Sigmoid colon (tissue), 7 donors: ENCODE data around the gene MISP3. TPM values are rescaled to one million over a fixed set of nuclear protein-coding genes. Genes with fewer than 3 reads are reported as not detected.

Experiments
- DNase-seq: peaks from one replicate; pipeline ENCODE4 v3.0.0-alpha.2; 2019
- H3K27ac ChIP-seq, 4 donors: fragments of 200-600 bp; sonication (generic); one replicate each; pipeline ENCODE4 v1.5.1; 2016 to 2019; ENCODE audit warnings: mild to moderate bottlenecking in 1 of 4
- H3K27me3 ChIP-seq, 3 donors: fragments of 200-600 bp; sonication (generic); one replicate each; pipeline ENCODE4 v1.5.1; 2019; ENCODE audit warnings: mild to moderate bottlenecking in 1 of 3
- H3K36me3 ChIP-seq, 4 donors: fragments of 200-600 bp; sonication (generic); one replicate each; pipeline ENCODE4 v1.5.1; 2016 to 2019
- H3K4me1 ChIP-seq, 4 donors: fragments of 200-600 bp; sonication (generic); one replicate each; pipeline ENCODE4 v1.5.1; 2017 to 2019
- H3K4me3 ChIP-seq, 4 donors: fragments of 200-600 bp; sonication (generic); one replicate each; pipeline ENCODE4 v1.5.1; 2017 to 2019; ENCODE audit warnings: mild to moderate bottlenecking in 2 of 4, moderate library complexity in 1 of 4
- H3K9me3 ChIP-seq, 4 donors: fragments of 200-600 bp in 3 of 4; sonication (generic) in 3 of 4; one replicate each; pipeline versions ENCODE4 v1.5.1 to v1.6.1; 2013 to 2019
- EP300 ChIP-seq, 4 donors: sonication (generic); formaldehyde crosslinking; IDR thresholded peaks; one replicate each; pipeline ENCODE4 v1.6.1; 2017; ENCODE audit warnings: antibody characterized with exemption in 4 of 4
- POLR2A ChIP-seq, 2 donors: fragments of 450-650 bp; IDR thresholded peaks; one replicate each; pipeline ENCODE4 v1.6.1; 2016; ENCODE audit warnings: antibody characterized with exemption in 2 of 2, mild to moderate bottlenecking in 2 of 2, moderate library complexity in 2 of 2
- POLR2AphosphoS5 ChIP-seq, 4 donors: sonication (generic); formaldehyde crosslinking; IDR thresholded peaks; one replicate each; pipeline ENCODE4 v1.6.1; 2017; ENCODE audit warnings: antibody characterized with exemption in 4 of 4
- WGBS, 2 donors: extraction: QIAGEN DNeasy Blood & Tissue Kit; methylation state at CpG; one replicate each; pipeline ENCODE4 v1.1.7; 2013; 5-methylcytosine and 5-hydroxymethylcytosine counted together
- intact Hi-C: fragments of 100-400 bp; cut with DNase I; formaldehyde crosslinking; loops from one replicate; pipeline ENCODE4 v1.15.1; 2023
- polyA plus RNA-seq, 3 donors: library from polyadenylated mRNA; stranded (reverse); fragments of 200-250 nt; gene quantifications; one replicate each; pipeline ENCODE4 v1.2.3, GENCODE V29; 2013
- total RNA-seq, 4 donors: library from RNA; depleted of rRNA; stranded (reverse); fragments of >200 nt; gene quantifications; one replicate each; pipeline ENCODE4 v1.1.0, GENCODE V29; 2016
- TF ChIP-seq, protein P1 (sequence below), 4 experiments: fragments of 450-650 bp in 3 of 4; fragments of 200-600 bp in 1 of 4; IDR thresholded peaks; one replicate each; pipeline ENCODE4 v1.5.1; 2016 to 2019; ENCODE audit warnings: antibody characterized with exemption in 4 of 4, mild to moderate bottlenecking in 3 of 4, moderate library complexity in 2 of 4
- donor health status: healthy with polysubstance abuse.
- donor health status: Bipolar disorder and iron deficiency.
- donor health status: healthy.

MISP3 gene
- total and polyA plus RNA-seq, 7 donors: 1.4 to 26.4 (median 3.8) TPM

DNA sequence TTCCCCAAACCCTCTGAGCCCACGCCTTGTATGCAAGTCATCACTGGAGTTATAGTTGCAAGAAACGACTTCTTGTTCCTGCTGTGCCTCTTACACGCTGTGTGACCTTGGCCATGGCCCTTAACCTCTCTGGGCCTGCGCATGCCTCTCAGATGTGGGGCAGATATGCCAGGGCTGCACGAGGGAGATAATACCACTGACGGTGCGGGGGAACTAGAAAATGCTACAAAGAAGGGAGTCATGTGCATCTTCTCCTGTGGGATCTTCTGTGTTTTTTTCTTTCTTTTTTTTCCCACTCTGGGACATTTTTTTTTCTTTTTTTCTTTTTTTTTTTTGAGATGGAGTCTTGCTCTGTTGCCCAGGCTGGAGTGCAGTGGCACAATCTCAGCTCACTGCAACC lies 22.3 kb downstream of the MISP3 start:
- TF ChIP-seq POLR2A (IDR thresholded peaks at IDR 0.05) (no peak), POLR2AphosphoS5 (IDR thresholded peaks at IDR 0.05) (peak in 1 of 4 donors; percentile 4)
- TF ChIP-seq, protein P1, sequence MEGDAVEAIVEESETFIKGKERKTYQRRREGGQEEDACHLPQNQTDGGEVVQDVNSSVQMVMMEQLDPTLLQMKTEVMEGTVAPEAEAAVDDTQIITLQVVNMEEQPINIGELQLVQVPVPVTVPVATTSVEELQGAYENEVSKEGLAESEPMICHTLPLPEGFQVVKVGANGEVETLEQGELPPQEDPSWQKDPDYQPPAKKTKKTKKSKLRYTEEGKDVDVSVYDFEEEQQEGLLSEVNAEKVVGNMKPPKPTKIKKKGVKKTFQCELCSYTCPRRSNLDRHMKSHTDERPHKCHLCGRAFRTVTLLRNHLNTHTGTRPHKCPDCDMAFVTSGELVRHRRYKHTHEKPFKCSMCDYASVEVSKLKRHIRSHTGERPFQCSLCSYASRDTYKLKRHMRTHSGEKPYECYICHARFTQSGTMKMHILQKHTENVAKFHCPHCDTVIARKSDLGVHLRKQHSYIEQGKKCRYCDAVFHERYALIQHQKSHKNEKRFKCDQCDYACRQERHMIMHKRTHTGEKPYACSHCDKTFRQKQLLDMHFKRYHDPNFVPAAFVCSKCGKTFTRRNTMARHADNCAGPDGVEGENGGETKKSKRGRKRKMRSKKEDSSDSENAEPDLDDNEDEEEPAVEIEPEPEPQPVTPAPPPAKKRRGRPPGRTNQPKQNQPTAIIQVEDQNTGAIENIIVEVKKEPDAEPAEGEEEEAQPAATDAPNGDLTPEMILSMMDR (IDR thresholded peaks at IDR 0.05): no peak
- peaks cover 2 to 41% (median 12%) of the 10 kb centered on the region in 4 donors for H3K36me3 ChIP-seq
- no peak overlapping the region for H3K27ac ChIP-seq
- H3K4me1 ChIP-seq: peaks cover 0 to 11% (median 8%) of the 10 kb centered on the region in 4 donors
- no peak for DNase-seq
- no peaks in the 10 kb centered on the region for H3K27me3 ChIP-seq
- H3K9me3 ChIP-seq: peaks cover 4 to 6% (median 5%) of the 10 kb centered on the region in 4 donors
- no peak overlapping the region for H3K4me3 ChIP-seq
- WGBS, 2 donors: 86 to 87% methylated on average over 7 of the region's 7 CpGs
- intact Hi-C loops: loop anchor here (1.0 kb wide), 1 partner anchor 20 kb away; no protein-coding TSS in a partner anchor

DNA sequence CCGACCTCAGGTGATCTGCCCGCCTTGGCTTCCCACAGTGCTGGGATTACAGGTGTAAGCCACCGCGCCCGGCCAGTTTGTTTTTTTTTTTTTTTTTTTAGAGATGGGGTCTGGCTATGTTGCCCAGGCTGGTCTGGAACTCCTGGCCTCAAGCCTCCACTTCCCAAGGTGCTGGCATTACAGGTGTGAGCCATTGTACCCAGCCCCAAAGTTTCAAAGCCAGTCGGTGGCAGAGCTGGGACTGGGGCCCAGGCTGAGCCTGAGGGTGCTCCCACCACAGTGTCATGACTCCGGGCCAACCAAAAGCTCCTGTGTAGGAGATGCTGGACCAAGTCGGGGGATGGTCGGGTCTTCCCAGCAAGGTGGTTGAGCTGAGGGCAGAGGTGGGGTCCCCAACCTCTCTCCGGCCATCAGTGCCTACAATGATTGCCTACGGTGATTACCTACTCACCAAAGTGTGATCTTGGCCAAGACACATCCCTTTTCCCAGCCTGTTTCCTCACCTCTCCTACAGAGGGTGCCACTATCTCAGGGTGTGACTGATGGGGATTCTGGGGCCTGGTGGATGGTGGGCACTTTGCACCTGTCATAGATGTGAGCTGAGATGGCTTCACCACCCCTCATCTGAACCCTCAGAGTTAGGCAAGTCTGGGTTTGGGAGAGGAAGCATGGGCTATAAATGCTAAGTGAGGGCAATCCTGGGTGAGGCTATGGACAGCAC lies 23.8 kb downstream of the MISP3 start:
- H3K4me3 ChIP-seq: no peak overlapping the region
- H3K4me1 ChIP-seq: peaks cover 0 to 9% (median 7%) of the 10 kb centered on the region in 4 donors
- whole genome bisulfite sequencing, 2 donors: 94 to 96% methylated on average over 11 of the region's 11 CpGs
- intact Hi-C loops: no loop called here
- no peaks in the 10 kb centered on the region for H3K27me3 ChIP-seq
- no peak overlapping the region for H3K27ac ChIP-seq
- TF ChIP-seq POLR2A (IDR thresholded peaks at IDR 0.05) (no peak), EP300 (IDR thresholded peaks at IDR 0.05) (no peak), POLR2AphosphoS5 (IDR thresholded peaks at IDR 0.05) (no peak)
- TF ChIP-seq, protein P1 (IDR thresholded peaks at IDR 0.05): no peak
- no peak for DNase-seq
- H3K9me3 ChIP-seq: peaks cover 4 to 6% (median 5%) of the 10 kb centered on the region in 4 donors
- H3K36me3 ChIP-seq: peaks cover 8 to 57% (median 25%) of the 10 kb centered on the region in 4 donors

DNA sequence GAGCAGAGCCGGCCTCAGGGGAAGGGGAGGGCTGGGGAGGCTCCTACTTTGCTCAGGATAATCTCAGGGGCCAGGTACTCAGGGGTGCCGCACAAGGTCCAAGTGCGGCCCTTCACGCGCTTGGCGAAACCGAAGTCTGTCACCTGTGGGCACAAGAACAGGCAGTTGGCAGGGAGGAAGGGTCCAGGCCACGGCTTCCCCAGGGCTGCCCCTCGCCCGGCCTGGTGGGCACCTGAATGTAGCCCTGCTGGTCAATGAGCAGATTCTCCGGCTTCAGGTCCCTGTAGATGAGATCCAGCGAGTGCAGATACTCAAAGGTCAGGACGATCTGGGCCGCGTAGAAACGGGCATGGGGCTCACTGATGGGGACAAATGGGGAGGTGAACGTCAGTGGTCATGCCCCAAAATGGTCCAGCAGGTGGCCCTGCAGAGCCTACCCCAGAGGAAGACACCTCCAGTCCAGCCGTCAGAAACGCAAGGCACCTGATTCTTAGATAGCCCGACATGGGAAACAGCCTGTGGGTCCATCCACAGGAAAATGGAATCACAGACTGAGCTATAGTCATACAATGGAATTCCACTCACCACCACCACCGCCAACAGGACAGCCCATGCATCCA lies 25.1 kb downstream of the MISP3 start:
- Histone ChIP-seq H3K9me3 (peaks cover 4 to 6% (median 5%) of the 10 kb centered on the region in 4 donors), H3K36me3 (peaks cover 17 to 69% (median 34%) of the 10 kb centered on the region in 4 donors), H3K4me1 (no peaks in the 10 kb centered on the region), H3K27me3 (no peaks in the 10 kb centered on the region), H3K4me3 (no peak overlapping the region), H3K27ac (peak overlapping the region in 1 of 4 donors; percentile 7)
- intact Hi-C loops: no loop called here
- no peak for DNase-seq
- 88 to 89% methylated on average over 21 of the region's 21 CpGs for WGBS, 2 donors
- TF ChIP-seq, protein P1 (IDR thresholded peaks at IDR 0.05): no peak

DNA sequence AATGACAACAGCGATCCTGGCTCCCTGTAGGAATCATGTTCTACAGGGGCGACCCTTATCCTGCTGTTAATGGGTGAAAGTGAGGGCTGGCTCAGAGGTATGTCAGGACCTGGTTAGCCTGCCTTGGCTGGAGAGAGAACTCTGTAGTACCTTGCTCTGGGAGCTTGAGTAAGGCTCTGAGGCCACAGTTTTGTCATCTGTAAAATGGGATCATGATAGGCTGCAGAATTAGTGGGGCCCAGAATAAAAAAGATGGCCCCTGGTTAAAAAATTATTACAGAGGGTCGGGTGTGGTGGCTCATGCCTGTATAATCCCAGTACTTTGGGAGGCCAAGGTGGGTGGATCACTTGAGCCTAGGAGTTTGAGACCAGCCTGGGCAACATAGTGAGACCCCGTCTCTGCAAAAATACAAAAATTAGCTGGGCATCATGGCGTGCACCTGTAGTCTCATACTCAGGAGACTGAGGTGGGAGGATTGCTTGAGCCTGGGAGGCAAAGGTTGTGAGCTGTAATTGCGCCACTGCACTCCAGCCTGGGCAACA lies 28.5 kb downstream of the MISP3 start:
- no peak for DNase-seq
- TF ChIP-seq EP300 (IDR thresholded peaks at IDR 0.05) (no peak), POLR2A (IDR thresholded peaks at IDR 0.05) (no peak)

DNA sequence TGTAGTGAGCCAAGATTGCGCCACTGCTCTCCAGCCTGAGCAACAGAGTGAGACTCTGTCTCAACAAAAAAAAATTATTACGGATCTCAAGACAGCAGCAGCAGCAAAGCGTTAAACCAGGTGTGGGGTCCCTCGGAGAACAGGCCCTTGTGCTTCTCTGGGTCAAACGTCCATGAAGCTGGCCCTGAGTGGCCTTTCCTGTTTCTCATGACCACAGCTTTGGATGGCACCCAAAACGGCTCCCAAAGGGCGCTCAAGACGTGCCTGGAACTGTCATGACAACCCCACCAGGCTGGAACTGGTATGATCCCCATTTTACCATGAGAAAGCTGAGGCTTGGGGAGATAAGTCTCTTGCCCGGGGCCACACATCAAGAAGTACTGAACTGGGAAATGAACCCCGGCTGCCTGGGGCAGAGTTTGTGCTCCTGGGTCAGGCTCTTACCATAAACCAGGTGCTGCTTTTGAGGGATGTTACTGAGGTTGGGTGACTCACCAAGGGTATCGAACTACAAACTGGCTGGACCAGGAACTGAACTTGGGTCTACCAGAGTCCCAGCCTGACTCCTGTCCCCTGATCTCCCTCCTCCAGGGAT lies 29.6 kb downstream of the MISP3 start:
- intact Hi-C loops: no loop called here
- WGBS, 2 donors: 88% methylated on average over 11 of the region's 11 CpGs
- peaks cover 0 to 4% (median 3%) of the 10 kb centered on the region in 4 donors for H3K4me1 ChIP-seq
- no peaks in the 10 kb centered on the region for H3K9me3 ChIP-seq
- TF ChIP-seq EP300 (IDR thresholded peaks at IDR 0.05): no peak
- TF ChIP-seq POLR2A (IDR thresholded peaks at IDR 0.05): no peak
- TF ChIP-seq, protein P1 (IDR thresholded peaks at IDR 0.05): no peak
- H3K4me3 ChIP-seq: no peak overlapping the region
- DNase-seq: no peak
- H3K36me3 ChIP-seq: peaks cover 24 to 94% (median 55%) of the 10 kb centered on the region in 4 donors
- no peaks in the 10 kb centered on the region for H3K27me3 ChIP-seq
- no peak overlapping the region for H3K27ac ChIP-seq

More for the DNA sequence above, 28.5 kb downstream of the MISP3 start:
- H3K27ac ChIP-seq: no peak overlapping the region
- no peaks in the 10 kb centered on the region for H3K27me3 ChIP-seq
- intact Hi-C loops: no loop called here
- H3K4me3 ChIP-seq: no peak overlapping the region
- 95 to 96% methylated on average over 6 of the region's 6 CpGs for WGBS, 2 donors
- no peaks in the 10 kb centered on the region for H3K9me3 ChIP-seq
- peaks cover 26 to 95% (median 53%) of the 10 kb centered on the region in 4 donors for H3K36me3 ChIP-seq
- no peaks in the 10 kb centered on the region for H3K4me1 ChIP-seq
